GM10266 (cell line): ENCODE results near the gene PRKAR1B.

Experiments
- DNase-seq: peaks from one replicate; pipeline ENCODE4 v3.0.0; 2012; ENCODE audit errors: extremely low spot score
- CTCF ChIP-seq: IDR thresholded peaks from 2 replicates; pipeline ENCODE4 v1.5.1; 2012; ENCODE audit warnings: mild to moderate bottlenecking, low read depth; ENCODE audit not compliant: control insufficient read depth, insufficient read depth; ENCODE audit errors: missing control alignments

PRKAR1B gene

GRCh38 chr7:682810-683209 is 44.3 kb downstream of the PRKAR1B start:
- no peak for DNase-seq
- TF ChIP-seq CTCF = no peak

- no peak for DNase-seq
- TF ChIP-seq CTCF = no peak
Measured at GRCh38 chr7:681551-682307, 45.4 kb downstream of the PRKAR1B start.

- no peak for TF ChIP-seq CTCF
- no peak for DNase-seq
Measured at GRCh38 chr7:680411-681127, 46.5 kb downstream of the PRKAR1B start.

GRCh38 chr7:676972-677385 is 50.1 kb downstream of the PRKAR1B start:
- no peak for TF ChIP-seq CTCF
- no peak for DNase-seq

- TF ChIP-seq CTCF = no peak
Measured at GRCh38 chr7:676246-676971, 50.7 kb downstream of the PRKAR1B start.

GRCh38 chr7:674454-675410 is 52.3 kb downstream of the PRKAR1B start:
- DNase-seq = no peak
- no peak for TF ChIP-seq CTCF

More at GRCh38 chr7:676246-676971, 50.7 kb downstream of the PRKAR1B start:
- DNase-seq = no peak
